Fibroblast of lung (primary cell): ENCODE data around the gene EMX2. TPM values are rescaled to one million over a fixed set of nuclear protein-coding genes. Genes with fewer than 3 reads are reported as not detected.

Source experiments
- DNase-seq, 2 donors: peaks; one replicate each; pipeline versions ENCODE4 v3.0.0 to v3.0.0-alpha.2; 2010; ENCODE audit warnings: low read depth in 2 of 2
- H2AFZ ChIP-seq: 2 replicates; pipeline ENCODE4 v1.5.1; 2012; ENCODE audit warnings: low read length, control low read depth, inconsistent platforms
- H3K27ac ChIP-seq: 2 replicates; pipeline ENCODE4 v1.5.1; 2011; ENCODE audit warnings: low read length, control low read depth; ENCODE audit not compliant: insufficient read depth
- H3K27me3 ChIP-seq: 2 replicates; pipeline ENCODE4 v1.5.1; 2011; ENCODE audit warnings: mild to moderate bottlenecking, low read length; ENCODE audit not compliant: control insufficient read depth, insufficient read depth
- H3K36me3 ChIP-seq: 2 replicates; pipeline ENCODE4 v1.5.1; 2011; ENCODE audit warnings: low read length; ENCODE audit not compliant: control insufficient read depth, insufficient read depth
- H3K4me1 ChIP-seq: 2 replicates; pipeline ENCODE4 v1.5.1; 2011; ENCODE audit warnings: low read length; ENCODE audit not compliant: control insufficient read depth, insufficient read depth; ENCODE audit errors: extremely low read depth
- H3K4me2 ChIP-seq: 2 replicates; pipeline ENCODE4 v1.5.1; 2011; ENCODE audit warnings: low read length, control low read depth; ENCODE audit not compliant: insufficient read depth; ENCODE audit errors: extremely low read depth
- H3K4me3 ChIP-seq, 4 experiments: fragments of 200-600 bp in 1 of 4; sonication (generic) in 1 of 4; replicated peaks in 1 of 4; 2 replicates each; pipeline ENCODE4 v1.5.1; 2011 to 2016; ENCODE audit warnings: low read length in 4 of 4, low read depth in 3 of 4, mild to moderate bottlenecking in 3 of 4, control low read depth in 2 of 4, inconsistent platforms in 1 of 4, mixed read lengths in 1 of 4; ENCODE audit not compliant: insufficient read depth in 1 of 4; ENCODE audit errors: control extremely low read depth in 1 of 4
- H3K79me2 ChIP-seq: 2 replicates; pipeline ENCODE4 v1.5.1; 2012; ENCODE audit warnings: mild to moderate bottlenecking, low read length, inconsistent platforms; ENCODE audit not compliant: control insufficient read depth, insufficient read depth
- H3K9ac ChIP-seq: 2 replicates; pipeline ENCODE4 v1.5.1; 2011; ENCODE audit warnings: mild to moderate bottlenecking, low read length, control low read depth; ENCODE audit not compliant: insufficient read depth
- H3K9me3 ChIP-seq: 2 replicates; pipeline ENCODE4 v1.5.1; 2012; ENCODE audit warnings: low read depth, low read length; ENCODE audit not compliant: control insufficient read depth, insufficient read depth
- H4K20me1 ChIP-seq: 2 replicates; pipeline ENCODE4 v1.5.1; 2011; ENCODE audit warnings: low read length; ENCODE audit not compliant: control insufficient read depth, insufficient read depth; ENCODE audit errors: extremely low read depth
- CTCF ChIP-seq, 2 donors: IDR thresholded peaks in 1 of 2; conservative IDR thresholded peaks in 1 of 2; 1 replicate in 1 of 2; 2 replicates in 1 of 2; pipeline ENCODE4 v1.5.1; 2011 to 2012; ENCODE audit warnings: low read length in 2 of 2, control low read depth in 1 of 2, inconsistent platforms in 1 of 2, low read depth in 1 of 2, mild to moderate bottlenecking in 1 of 2
- EZH2 ChIP-seq: IDR thresholded peaks from 2 replicates; pipeline ENCODE4 v1.5.1; 2012; ENCODE audit warnings: low read length, control low read depth, mild to moderate bottlenecking; ENCODE audit errors: missing control alignments
- polyA plus RNA-seq, 2 donors: library from polyadenylated mRNA; depleted of rRNA in 1 of 2; stranded (reverse) in 1 of 2; unstranded in 1 of 2; fragments of >200 nt; gene quantifications; 2 replicates each; pipeline ENCODE4 v1.2.1, GENCODE V29; 2011 to 2012; ENCODE audit warnings: missing spikeins in 1 of 2
- total RNA-seq: library from RNA; depleted of rRNA; stranded (reverse); fragments of >200 nt; gene quantifications from 2 replicates; pipeline ENCODE4 v1.2.1, GENCODE V29; 2014

EMX2 gene
- total and polyA plus RNA-seq, 2 donors (not counting 1 experiment from before 2014, with no cell fraction given) = not detected

GRCh38 chr10:117511601-117512390 lies 30.8 kb upstream of the EMX2 start:
- Histone ChIP-seq H3K4me2 (no peak overlapping the region), H2AFZ (no peak overlapping the region), H3K4me1 (no peaks in the 10 kb centered on the region), H3K27ac (no peak overlapping the region), H3K27me3 (no peaks in the 10 kb centered on the region), H4K20me1 (no peaks in the 10 kb centered on the region), H3K79me2 (no peaks in the 10 kb centered on the region), H3K9me3 (no peaks in the 10 kb centered on the region), H3K9ac (no peak overlapping the region), H3K4me3 (no peak overlapping the region), H3K36me3 (no peaks in the 10 kb centered on the region)
- TF ChIP-seq EZH2 (no peak), CTCF (conservative IDR thresholded peaks at IDR 0.05 in 1 of 2, IDR thresholded peaks at IDR 0.05 in 1 of 2; ENCODE audit: low read depth in 1 of 2, low read length in 2 of 2) (no peak)
- DNase-seq = no peak

- DNase-seq = no peak
- Histone ChIP-seq H3K4me1 (no peaks in the 10 kb centered on the region), H4K20me1 (no peaks in the 10 kb centered on the region), H3K27me3 (no peaks in the 10 kb centered on the region), H3K9me3 (no peaks in the 10 kb centered on the region), H3K9ac (no peak overlapping the region), H3K36me3 (no peaks in the 10 kb centered on the region), H3K79me2 (no peaks in the 10 kb centered on the region), H2AFZ (no peak overlapping the region), H3K27ac (no peak overlapping the region), H3K4me2 (no peak overlapping the region), H3K4me3 (no peak overlapping the region)
- no peak for TF ChIP-seq EZH2
- TF ChIP-seq CTCF (conservative IDR thresholded peaks at IDR 0.05 in 1 of 2, IDR thresholded peaks at IDR 0.05 in 1 of 2; ENCODE audit: low read depth in 1 of 2, low read length in 2 of 2) = no peak
Observed at GRCh38 chr10:117514971-117515370, 27.6 kb upstream of the EMX2 start.

- H3K27me3 ChIP-seq = no peaks in the 10 kb centered on the region
Observed at GRCh38 chr10:117516681-117517080, 25.9 kb upstream of the EMX2 start.

More at GRCh38 chr10:117516681-117517080, 25.9 kb upstream of the EMX2 start:
- Histone ChIP-seq H3K4me3 (no peak overlapping the region), H3K27ac (no peak overlapping the region), H2AFZ (no peak overlapping the region), H3K36me3 (no peaks in the 10 kb centered on the region), H3K4me1 (no peaks in the 10 kb centered on the region), H4K20me1 (no peaks in the 10 kb centered on the region), H3K9ac (no peak overlapping the region), H3K79me2 (no peaks in the 10 kb centered on the region), H3K4me2 (no peak overlapping the region), H3K9me3 (no peaks in the 10 kb centered on the region)
- TF ChIP-seq EZH2 = no peak
- no peak for TF ChIP-seq CTCF (conservative IDR thresholded peaks at IDR 0.05 in 1 of 2, IDR thresholded peaks at IDR 0.05 in 1 of 2; ENCODE audit: low read depth in 1 of 2, low read length in 2 of 2)
- no peak for DNase-seq
